Measurements from ENCODE around the gene PRKN.

PRKN gene

DNA sequence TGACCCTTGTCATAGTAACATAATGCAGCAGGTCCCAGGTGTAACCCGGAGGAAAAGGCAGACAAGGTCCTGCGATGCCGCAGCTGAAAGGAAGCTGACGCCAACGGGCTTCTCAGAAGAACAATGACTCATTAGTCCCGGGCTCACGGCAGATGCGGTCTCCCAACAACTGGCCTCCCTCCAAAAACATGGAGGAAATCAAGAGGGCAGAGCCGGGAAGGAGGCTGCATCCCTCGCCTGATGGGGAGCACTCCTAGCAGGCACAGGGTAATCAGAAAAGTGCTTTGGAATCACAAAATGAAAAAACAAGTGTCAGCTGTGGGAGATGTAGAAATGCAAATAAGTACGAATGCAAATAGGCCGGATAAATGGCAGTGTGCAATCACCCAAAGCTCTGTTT is 1288.5 kb downstream of the PRKN start:
- no peak overlapping the region for H3K27ac Mint-ChIP-seq
- no peaks in the 10 kb centered on the region for H3K4me1 Mint-ChIP-seq (ENCODE audit: low read depth)
- H3K27me3 Mint-ChIP-seq: no peaks in the 10 kb centered on the region
- H3K4me3 Mint-ChIP-seq: no peak overlapping the region
- no peaks in the 10 kb centered on the region for H3K9me3 Mint-ChIP-seq (ENCODE audit: low read depth)
- peaks cover 3% of the 10 kb centered on the region for H3K36me3 Mint-ChIP-seq

DNA sequence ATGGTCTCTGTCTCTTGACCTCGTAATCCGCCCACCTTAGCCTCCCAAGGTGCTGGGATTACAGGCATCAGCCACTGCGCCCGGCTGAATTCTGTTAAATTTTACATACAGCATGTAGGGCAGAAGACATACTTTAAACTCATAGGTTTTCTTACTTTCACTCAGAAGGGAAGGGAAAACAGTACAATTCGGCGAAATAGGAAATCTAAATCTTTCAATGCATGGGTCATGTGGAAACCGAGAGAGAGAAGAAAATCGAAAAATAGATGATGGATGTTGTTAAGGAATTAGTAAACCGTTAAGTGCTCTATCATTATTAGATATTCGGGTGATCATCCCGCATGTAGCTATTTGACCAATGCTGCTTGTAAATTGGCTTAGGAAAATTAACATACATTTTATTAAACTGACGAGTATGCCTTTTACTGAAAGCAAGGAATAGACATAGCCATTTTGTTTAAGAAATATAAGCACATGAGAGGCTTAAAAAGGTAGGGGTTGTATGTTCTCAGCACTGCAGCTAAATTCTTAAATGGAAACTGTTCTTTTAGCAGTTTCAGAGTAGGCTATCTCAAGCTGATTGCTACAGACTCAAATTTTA is 1289.0 kb downstream of the PRKN start:
- peaks cover 3% of the 10 kb centered on the region for H3K36me3 Mint-ChIP-seq
- no peak overlapping the region for H3K4me3 Mint-ChIP-seq
- H3K27me3 Mint-ChIP-seq: no peaks in the 10 kb centered on the region
- no peaks in the 10 kb centered on the region for H3K4me1 Mint-ChIP-seq (ENCODE audit: low read depth)
- no peaks in the 10 kb centered on the region for H3K9me3 Mint-ChIP-seq (ENCODE audit: low read depth)
- no peak overlapping the region for H3K27ac Mint-ChIP-seq

DNA sequence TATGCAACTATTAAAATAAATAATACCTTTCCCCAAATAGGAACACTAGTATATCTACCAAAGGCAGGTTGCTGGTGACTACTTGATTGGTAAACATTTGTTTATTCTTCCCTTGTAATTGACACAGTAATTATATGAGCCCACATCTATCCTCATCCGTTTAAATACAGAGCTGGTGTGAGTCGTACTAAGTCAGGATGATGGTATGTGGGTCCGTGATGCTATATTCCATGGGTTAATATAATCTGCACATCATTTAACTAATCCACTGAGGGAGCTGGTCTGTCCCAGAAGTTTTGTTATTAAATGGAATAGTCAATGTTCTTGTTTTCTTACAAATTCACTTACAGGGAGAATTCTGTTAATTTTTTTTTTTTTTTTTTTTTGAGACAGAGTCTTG is 1289.7 kb downstream of the PRKN start:
- no peak overlapping the region for H3K27ac Mint-ChIP-seq
- H3K27me3 Mint-ChIP-seq: no peaks in the 10 kb centered on the region
- H3K36me3 Mint-ChIP-seq: peaks cover 3% of the 10 kb centered on the region
- H3K4me1 Mint-ChIP-seq (ENCODE audit: low read depth): no peaks in the 10 kb centered on the region
- no peak overlapping the region for H3K4me3 Mint-ChIP-seq
- no peaks in the 10 kb centered on the region for H3K9me3 Mint-ChIP-seq (ENCODE audit: low read depth)

DNA sequence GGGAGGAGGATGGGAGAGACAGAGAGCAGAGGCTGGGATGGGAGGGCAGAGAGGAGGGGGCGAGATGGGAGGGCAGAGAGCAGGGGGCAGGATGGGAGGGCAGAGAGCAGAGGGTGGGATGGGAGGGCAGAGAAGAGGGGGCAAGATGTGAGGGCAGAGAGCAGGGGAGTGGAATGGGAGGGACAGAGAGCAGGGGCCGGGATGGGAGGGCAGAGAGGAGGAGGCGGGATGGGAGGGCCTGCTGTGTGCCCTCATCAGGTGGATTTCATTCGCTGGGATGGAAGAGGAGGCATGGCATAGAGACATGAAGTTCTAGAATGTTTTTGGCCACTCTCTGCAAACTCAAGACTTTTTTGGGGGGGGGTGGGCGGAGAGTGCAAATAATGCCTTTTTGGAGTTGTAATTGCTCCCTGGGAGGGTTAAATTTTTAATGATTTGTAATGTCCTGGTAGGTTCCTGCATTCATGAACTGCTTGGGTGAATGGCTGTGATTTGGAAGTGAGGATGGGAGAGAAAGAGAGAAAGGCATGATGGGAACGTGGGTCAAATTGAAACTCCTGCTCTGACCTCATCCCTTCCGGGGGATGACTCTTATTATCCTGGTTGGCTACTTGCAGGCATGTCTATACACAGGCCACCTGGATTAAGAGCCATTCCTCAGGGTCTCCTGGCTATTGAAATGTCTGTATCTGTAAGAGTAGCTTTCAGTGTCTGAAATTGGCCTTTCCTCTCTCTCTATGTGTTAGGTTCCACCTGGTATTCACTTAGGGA is 1291.3 kb downstream of the PRKN start:
- Mint-ChIP-seq H3K4me1 (ENCODE audit: low read depth) (no peaks in the 10 kb centered on the region), H3K36me3 (peaks cover 3% of the 10 kb centered on the region), H3K27ac (no peak overlapping the region), H3K9me3 (ENCODE audit: low read depth) (no peaks in the 10 kb centered on the region), H3K27me3 (no peaks in the 10 kb centered on the region), H3K4me3 (no peak overlapping the region)

GRCh38 chr6:161435748-161436070 is 1291.9 kb downstream of the PRKN start:
- H3K36me3 Mint-ChIP-seq: peaks cover 3% of the 10 kb centered on the region
- no peaks in the 10 kb centered on the region for H3K9me3 Mint-ChIP-seq (ENCODE audit: low read depth)

GRCh38 chr6:161434921-161435747 is 1292.4 kb downstream of the PRKN start:
- no peak overlapping the region for H3K4me3 Mint-ChIP-seq
- H3K4me1 Mint-ChIP-seq (ENCODE audit: low read depth): no peaks in the 10 kb centered on the region
- H3K36me3 Mint-ChIP-seq: peaks cover 3% of the 10 kb centered on the region
- H3K27me3 Mint-ChIP-seq: no peaks in the 10 kb centered on the region
- H3K27ac Mint-ChIP-seq: no peak overlapping the region
- no peaks in the 10 kb centered on the region for H3K9me3 Mint-ChIP-seq (ENCODE audit: low read depth)

More at GRCh38 chr6:161435748-161436070, 1291.9 kb downstream of the PRKN start:
- Mint-ChIP-seq H3K4me1 (ENCODE audit: low read depth) (no peaks in the 10 kb centered on the region), H3K4me3 (no peak overlapping the region), H3K27ac (no peak overlapping the region), H3K27me3 (no peaks in the 10 kb centered on the region)

DNA sequence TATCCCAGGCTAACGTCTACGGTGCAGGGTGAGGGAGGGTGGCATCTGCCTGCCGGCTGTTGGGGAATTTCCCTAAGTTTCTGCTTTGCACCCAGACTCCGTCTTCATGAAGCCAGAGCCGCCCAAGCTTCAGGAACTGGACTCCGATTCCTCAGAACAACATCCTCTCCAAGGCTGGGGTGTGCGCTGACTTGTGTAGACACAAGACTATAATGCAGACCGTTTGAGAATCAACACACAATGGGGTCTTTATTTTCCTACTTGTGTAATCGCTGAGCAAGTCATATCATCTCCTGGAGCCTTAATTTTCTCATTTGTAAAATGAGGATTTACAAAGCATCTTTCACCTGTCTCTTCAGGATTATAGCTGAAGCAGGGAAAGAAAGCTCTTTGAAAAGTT is 1293.2 kb downstream of the PRKN start:
- no peaks in the 10 kb centered on the region for H3K27me3 Mint-ChIP-seq
- no peaks in the 10 kb centered on the region for H3K9me3 Mint-ChIP-seq (ENCODE audit: low read depth)
- peaks cover 4% of the 10 kb centered on the region for H3K36me3 Mint-ChIP-seq
- no peaks in the 10 kb centered on the region for H3K4me1 Mint-ChIP-seq (ENCODE audit: low read depth)
- H3K4me3 Mint-ChIP-seq: no peak overlapping the region
- H3K27ac Mint-ChIP-seq: no peak overlapping the region

DNA sequence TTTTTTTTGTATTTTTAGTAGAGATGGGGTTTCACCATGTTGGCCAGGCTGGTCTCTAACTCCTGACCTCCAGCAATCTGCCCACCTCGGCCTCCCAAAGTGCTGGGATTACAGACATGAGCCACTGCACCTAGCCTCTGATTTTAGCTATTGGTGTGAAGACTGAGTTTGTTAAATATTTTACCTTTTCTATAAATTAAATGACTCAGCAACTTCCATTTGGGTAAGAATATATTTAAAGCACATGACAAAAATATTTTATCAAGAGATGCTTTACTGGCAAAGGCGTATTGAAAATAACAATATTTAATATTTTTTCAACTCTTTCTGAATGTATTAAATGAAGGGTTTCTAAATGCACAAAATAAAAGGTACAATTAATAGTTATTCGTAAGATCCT is 1295.0 kb downstream of the PRKN start:
- H3K9me3 Mint-ChIP-seq (ENCODE audit: low read depth): no peaks in the 10 kb centered on the region
- H3K4me1 Mint-ChIP-seq (ENCODE audit: low read depth): no peaks in the 10 kb centered on the region

DNA sequence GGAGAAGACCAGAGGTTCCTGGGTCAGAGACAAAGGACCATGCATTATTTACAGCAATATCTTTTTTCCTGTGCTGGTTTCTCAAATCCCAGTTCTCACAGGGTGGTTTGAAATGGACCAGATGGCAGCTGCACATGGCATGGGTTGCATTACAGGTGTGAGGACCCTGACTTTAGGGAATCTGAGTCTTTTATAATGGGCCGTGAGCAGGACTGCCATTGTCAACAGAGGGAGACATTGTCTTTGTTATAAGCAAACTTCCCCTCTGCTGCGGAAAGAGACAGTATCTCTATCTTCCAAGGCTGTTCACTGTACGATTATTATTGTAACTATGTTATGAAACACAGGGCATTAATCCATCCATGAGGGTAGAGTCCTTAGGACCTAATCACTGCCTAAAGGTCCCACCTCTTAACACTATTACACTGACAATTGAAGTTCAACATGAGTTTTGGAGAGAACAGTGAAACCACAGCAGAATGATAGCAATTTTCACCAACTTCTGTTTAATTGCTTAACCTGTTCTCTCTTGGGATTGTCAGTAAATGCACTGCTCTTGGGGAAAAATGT is 1297.6 kb downstream of the PRKN start:
- H3K36me3 Mint-ChIP-seq: peaks cover 8% of the 10 kb centered on the region
- H3K4me1 Mint-ChIP-seq (ENCODE audit: low read depth): no peaks in the 10 kb centered on the region
- H3K27me3 Mint-ChIP-seq: no peaks in the 10 kb centered on the region
- H3K9me3 Mint-ChIP-seq (ENCODE audit: low read depth): no peaks in the 10 kb centered on the region
- no peak overlapping the region for H3K27ac Mint-ChIP-seq
- H3K4me3 Mint-ChIP-seq: no peak overlapping the region

More for the DNA sequence above, 1295.0 kb downstream of the PRKN start:
- H3K27me3 Mint-ChIP-seq: no peaks in the 10 kb centered on the region
- H3K27ac Mint-ChIP-seq: no peak overlapping the region
- peaks cover 6% of the 10 kb centered on the region for H3K36me3 Mint-ChIP-seq
- H3K4me3 Mint-ChIP-seq: no peak overlapping the region

DNA sequence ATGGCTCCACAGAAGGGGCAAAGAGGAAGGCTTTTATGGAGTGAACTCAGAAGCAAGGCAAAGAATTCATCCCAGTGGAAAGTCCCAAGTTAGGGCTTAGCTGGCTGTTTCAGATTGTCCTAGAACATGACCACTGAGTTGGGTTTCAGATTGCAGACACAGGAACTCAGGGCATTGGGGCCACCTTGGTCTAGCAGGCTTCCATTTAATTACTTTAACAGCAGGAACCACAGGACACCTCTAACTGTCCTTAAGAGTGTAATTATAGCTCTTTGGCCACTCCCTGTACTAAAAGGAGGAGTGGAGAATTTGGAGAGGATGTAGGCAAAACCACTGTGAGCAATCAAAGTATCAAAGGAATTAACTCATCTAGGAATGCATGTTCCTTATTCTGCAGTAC is 1303.1 kb downstream of the PRKN start:
- H3K36me3 Mint-ChIP-seq: peaks cover 7% of the 10 kb centered on the region
- no peak overlapping the region for H3K27ac Mint-ChIP-seq
- H3K9me3 Mint-ChIP-seq (ENCODE audit: low read depth): no peaks in the 10 kb centered on the region
- H3K4me1 Mint-ChIP-seq (ENCODE audit: low read depth): no peaks in the 10 kb centered on the region
- no peaks in the 10 kb centered on the region for H3K27me3 Mint-ChIP-seq
- H3K4me3 Mint-ChIP-seq: no peak overlapping the region

- H3K27me3 Mint-ChIP-seq: peaks cover 2% of the 10 kb centered on the region
- H3K4me1 Mint-ChIP-seq (ENCODE audit: low read depth): no peaks in the 10 kb centered on the region
- H3K9me3 Mint-ChIP-seq (ENCODE audit: low read depth): no peaks in the 10 kb centered on the region
- no peak overlapping the region for H3K27ac Mint-ChIP-seq
- H3K4me3 Mint-ChIP-seq: no peak overlapping the region
- H3K36me3 Mint-ChIP-seq: peaks cover 4% of the 10 kb centered on the region
Observed at GRCh38 chr6:161422710-161423680, 1304.6 kb downstream of the PRKN start.

- H3K4me1 Mint-ChIP-seq (ENCODE audit: low read depth): no peaks in the 10 kb centered on the region
- H3K27me3 Mint-ChIP-seq: peaks cover 7% of the 10 kb centered on the region
Observed at GRCh38 chr6:161418463-161418945, 1309.1 kb downstream of the PRKN start.

GRCh38 chr6:161417717-161418462 is 1309.7 kb downstream of the PRKN start:
- H3K36me3 Mint-ChIP-seq: no peaks in the 10 kb centered on the region
- no peak overlapping the region for H3K27ac Mint-ChIP-seq
- H3K9me3 Mint-ChIP-seq (ENCODE audit: low read depth): no peaks in the 10 kb centered on the region
- H3K4me1 Mint-ChIP-seq (ENCODE audit: low read depth): no peaks in the 10 kb centered on the region
- peaks cover 7% of the 10 kb centered on the region for H3K27me3 Mint-ChIP-seq
- no peak overlapping the region for H3K4me3 Mint-ChIP-seq

More at GRCh38 chr6:161418463-161418945, 1309.1 kb downstream of the PRKN start:
- H3K36me3 Mint-ChIP-seq: no peaks in the 10 kb centered on the region
- no peak overlapping the region for H3K4me3 Mint-ChIP-seq
- H3K27ac Mint-ChIP-seq: no peak overlapping the region
- H3K9me3 Mint-ChIP-seq (ENCODE audit: low read depth): no peaks in the 10 kb centered on the region

Measured in activated naive CD8-positive, alpha-beta T cell (primary cell).